GF-D8 (cell line): ENCODE results near the gene SGK2.

Source experiments
- DNase-seq: peaks from one replicate; lab custom pipeline; 2025; lab: John Stamatoyannopoulos, UW

SGK2 gene

GRCh38 chr20:43536041-43536816 lies 22.6 kb upstream of the SGK2 start:
- no peak for DNase-seq

- DNase-seq = no peak
These were observed 21.9 kb upstream of the SGK2 start for GRCh38 chr20:43536817-43537440.

DNA sequence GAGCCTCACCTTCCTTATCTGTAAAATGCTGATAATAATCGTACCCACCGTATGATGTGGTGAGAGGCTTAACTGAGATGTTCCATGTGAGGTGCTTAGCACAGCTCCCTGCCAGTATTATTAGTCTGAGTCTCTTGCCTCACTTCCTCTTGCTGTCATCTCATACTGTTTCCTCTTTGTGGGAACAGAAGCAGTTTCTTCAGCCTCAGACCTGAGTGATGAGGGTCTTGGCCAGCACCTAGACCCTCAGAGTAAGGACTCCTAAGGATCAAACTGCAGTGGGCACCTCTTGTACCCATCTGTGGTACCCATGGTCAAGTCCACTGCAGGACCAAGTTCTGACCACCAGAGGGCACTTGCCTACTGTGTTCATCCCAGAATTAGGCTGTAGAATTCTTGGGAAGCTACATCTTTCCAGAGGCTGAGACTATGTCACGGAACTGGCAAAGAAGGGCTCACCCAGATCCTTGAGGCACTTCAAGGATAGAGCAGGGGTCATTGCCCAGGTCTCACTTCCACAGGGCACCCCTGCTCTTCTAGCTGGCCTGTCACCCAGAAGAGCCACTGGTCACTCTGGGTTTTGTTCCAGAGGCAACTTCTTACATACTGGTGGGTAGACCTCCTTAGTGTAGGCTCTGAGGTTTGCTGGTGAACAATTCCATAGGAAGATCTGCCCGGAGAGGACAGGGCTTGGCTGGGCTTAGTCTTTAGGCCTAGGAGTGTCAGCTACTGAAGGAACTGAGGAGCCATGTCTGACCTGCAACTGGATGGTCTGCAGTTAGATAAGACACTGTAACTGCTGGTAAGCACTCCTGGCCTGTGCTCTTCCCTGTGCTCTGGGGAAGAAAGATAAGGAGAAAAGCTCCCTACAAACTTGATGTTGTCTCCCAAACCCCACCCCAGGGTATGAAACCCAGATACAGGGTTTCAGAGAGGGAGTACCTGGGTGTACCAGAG lies 20.6 kb upstream of the SGK2 start:
- DNase-seq = peak; percentile 44

DNA sequence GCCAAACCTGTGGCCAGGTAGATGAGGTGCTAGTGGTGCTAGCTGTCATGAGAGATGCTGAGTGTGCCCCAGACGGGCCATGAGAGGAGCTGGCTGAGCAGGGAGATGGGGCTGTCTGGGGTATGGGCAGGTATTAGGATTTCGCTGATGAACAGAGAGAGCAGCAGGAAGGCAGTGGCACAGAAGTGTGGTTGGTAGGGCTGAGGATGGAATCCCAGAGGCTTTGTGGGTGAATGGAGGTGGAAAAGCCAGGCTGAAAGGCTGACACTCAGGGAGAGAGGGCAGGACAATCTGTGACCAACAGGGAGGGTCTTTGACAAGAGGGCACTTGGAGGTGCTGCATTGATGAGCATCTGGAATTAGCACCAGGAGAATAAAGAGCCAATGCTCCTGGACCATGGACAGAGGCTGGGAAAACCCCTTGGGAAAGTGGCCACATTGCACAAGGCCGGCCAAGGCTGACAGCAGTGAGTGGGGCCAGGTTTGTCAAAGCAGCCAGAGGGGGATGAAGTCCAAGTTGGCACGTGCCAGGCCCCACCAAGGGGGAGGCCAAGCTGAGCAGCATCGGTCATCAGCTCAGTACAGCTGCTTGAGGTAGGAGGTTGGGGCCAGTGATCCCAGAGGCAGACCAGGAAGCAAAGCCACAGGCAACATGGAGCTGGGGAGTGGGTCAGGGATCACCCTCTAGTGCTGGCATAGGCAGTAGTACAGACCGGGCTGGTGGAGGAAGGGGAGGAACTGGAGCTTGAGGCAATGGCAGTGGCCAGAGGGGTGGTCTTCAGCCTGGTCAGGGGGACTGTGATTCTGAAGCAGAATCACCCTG lies 19.7 kb upstream of the SGK2 start:
- DNase-seq = no peak

GRCh38 chr20:43539975-43540672 lies 18.7 kb upstream of the SGK2 start:
- DNase-seq = no peak

GRCh38 chr20:43540673-43541060 lies 18.2 kb upstream of the SGK2 start:
- DNase-seq = no peak

DNA sequence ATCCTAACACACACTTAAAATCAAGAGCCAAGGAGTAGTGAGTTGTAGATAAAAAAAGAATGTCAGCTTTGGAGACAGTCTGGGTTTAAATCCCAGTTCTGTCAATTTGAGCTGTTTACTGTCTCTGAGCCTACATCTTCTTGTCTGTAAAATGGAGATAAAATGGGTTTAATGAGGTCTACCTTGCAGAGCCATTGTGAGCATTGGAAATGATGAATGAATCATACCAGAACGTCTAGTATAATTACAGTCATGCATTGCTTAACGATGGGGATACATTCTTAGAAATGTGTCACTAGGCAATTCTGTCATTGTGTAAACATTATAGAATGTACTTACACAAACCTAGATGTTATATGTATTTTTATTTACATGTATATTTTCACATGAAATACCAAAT lies 17.6 kb upstream of the SGK2 start:
- no peak for DNase-seq

DNA sequence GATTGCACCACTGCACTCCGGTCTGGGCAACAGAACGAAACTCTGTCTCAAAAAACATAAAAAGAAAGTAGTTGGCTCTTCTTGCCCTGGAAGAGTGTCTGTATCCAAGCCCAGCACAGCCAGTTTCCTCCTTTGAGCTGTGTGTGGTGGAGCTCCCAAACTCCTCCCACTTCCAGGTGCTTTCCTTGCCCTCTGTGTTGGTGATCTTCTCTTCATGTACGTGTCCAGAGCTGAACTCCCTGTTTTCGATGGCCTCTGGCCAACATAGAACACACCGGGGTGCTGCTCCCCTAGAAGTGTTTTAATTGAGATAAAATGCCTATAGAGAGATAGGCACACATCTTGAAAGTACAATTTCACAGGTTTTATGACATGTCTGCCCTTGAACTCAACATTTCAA lies 16.7 kb upstream of the SGK2 start:
- no peak for DNase-seq

DNA sequence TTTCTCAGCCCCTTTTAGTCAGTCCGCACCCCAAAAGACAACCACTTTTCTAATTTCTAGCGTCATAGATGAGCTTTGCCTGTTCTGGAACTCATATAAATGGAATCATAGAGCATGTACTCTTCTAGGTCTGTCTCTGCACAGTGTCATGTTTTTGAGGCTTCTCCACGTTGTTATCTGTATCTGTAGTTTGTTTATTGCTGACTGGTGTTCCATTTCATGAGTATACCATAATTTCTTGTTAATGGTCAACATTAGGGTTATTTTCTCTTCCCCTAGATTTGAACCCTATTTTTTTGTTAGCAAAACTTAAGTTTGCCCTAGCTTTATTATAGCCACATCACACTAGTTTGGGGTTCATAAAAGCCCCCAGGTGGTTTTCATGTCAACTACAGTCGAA lies 16.2 kb upstream of the SGK2 start:
- DNase-seq = no peak

DNA sequence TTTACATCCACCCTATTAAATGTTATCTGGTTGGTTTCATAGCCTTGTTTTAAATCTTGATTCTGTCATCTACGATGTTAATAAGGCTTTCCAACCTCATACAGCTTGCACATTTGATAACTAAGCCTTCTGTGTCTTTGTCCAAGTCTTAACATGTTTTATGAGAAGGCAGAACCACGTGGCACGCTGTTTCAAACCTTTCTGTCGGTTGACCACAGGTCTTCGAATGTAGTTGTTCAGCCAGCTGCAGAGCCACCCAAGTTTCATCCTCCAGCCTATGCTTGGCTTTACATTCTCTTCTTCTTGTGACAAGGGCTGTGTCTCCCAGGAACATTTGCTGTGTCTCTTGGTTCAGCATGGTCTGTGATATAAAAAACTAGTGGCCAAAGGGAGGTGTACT lies 15.7 kb upstream of the SGK2 start:
- DNase-seq = no peak

- DNase-seq = no peak
These were observed 14.3 kb upstream of the SGK2 start for GRCh38 chr20:43544501-43544900.

DNA sequence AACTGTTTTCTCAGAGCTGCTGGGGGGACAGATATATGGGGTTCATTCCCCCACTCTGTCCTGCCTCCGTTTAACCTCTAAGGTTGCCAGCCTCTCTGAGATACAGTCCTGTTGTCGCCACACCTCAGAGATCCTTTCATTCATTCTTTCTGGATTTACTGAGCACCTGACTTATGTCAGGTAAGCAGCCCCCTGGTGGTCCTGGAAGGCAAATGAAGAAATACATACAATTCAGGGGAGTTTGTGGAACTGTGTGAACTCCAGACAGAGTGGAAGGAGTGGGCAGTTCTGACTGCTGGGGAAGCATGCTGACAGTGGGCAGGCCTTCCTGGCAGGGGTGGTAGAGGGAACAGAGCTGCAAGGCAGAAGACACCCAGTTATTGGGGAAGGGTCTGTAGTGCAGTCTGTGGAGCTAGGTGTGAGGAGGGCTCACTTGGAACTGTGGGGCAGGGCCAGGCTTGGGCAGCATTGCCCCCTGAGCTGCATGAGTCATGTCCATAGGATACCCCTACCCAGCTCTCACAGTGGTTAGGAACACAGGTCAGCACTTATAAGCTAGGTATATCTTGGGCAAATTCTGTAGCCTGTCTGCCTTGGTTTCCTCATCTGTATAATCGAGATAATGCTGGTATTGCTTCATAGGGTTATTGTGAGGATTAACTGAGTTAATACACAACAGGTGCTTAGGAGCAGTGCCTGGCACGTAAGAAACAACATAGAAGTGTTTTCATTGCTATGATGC lies 12.8 kb upstream of the SGK2 start:
- no peak for DNase-seq

GRCh38 chr20:43548273-43548880 lies 10.4 kb upstream of the SGK2 start:
- no peak for DNase-seq

DNA sequence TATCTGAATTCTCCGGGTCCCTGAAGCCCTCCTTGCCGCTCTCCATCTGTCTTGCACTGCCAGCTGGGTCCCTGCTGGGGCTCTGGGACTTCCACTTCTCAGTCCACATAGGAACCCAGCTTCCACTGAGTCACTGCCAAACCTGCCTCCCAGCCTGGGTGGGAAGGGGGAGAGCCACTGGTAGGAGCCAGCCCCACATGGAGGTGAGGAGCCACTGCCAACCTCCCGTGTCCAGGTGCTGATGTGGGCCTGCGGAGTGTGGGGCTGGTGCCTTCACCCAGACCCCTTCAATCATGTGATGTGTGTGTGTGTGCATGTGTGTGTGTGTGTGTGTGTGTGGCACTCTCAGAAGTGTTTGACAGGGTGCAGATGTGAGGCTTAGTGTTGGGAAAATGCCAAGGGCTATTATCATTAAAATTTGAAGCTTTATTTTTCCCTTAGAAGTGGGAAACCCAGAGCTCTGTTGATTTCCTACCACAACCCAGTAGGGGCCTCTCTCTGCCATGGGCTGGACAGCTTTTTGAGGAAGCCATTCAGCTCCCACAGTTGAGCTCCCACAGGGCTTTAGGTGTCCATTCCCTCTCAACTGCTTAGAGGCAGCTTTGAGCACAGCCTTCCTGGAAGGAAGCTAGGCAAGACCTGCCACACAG lies 9.3 kb upstream of the SGK2 start:
- no peak for DNase-seq

DNA sequence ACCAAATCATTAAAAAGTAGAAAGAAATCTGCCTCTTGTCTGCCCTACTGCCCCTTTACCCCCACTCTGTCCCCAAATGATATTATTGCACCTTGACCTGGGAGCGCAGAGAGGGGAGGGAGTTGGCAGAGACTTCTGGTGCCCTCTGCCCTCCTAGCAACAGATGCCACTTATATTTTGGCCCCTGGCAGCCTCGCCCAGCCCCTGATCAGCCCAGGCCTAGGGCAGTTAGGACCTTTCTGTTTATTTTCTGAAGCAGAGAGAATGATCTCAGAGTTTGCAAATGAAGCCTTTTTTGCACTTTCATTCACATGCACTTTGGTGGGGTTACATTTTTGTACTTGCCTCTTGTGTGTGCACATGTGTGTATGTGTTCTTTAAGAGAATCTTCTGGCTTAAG lies 8.4 kb upstream of the SGK2 start:
- no peak for DNase-seq

- no peak for DNase-seq
These were observed 4.5 kb upstream of the SGK2 start for GRCh38 chr20:43554369-43554768.

GRCh38 chr20:43559147-43559987 lies 540 bp downstream of the SGK2 start:
- DNase-seq = no peak

- no peak for DNase-seq
These were observed 2.1 kb downstream of the SGK2 start for GRCh38 chr20:43560974-43561373.

DNA sequence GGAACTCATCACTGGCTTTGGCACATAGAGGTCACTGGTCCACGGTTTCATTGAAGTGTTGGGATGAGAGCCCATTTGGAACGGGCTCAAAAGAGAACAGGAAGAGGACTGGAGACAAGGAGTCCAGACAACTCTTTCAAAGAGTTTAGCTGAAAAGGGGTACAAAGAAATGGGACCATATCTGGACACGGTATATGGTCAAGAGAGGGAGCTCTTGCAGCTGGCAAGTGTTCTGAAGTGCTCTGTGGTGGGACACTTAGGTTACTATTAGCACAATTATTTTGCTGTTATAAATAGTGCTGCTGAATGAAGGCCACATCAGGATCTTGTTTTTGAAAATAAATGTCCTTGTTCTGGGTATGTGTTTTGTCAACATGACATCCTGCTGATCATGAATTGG lies 4.6 kb downstream of the SGK2 start:
- DNase-seq = no peak
